NCI-H187 (cell line): Measurements from ENCODE around the gene LCE3E.

Experiments used
- DNase-seq, 2 experiments: peaks; one replicate each; lab custom pipeline; 2025; lab: John Stamatoyannopoulos, UW

Gene LCE3E

GRCh38 chr1:152516082-152516481, 50.5 kb downstream of the LCE3E start:
- no peak for DNase-seq
